Activated naive CD4-positive, alpha-beta T cell treated with anti-CD3 and anti-CD28 coated beads, Interleukin-2, amount 50 U/mL, for 24 hours (primary cell): ENCODE measurements around the gene FMNL2.
"Not testable (repeated sequence)": the region's sequence is repeated elsewhere in the genome, so short reads cannot be mapped to it uniquely, and the experiment has no call there.

Source experiments
- H3K27ac Mint-ChIP-seq: one replicate; pipeline ENCODE4 v1.8.0; 2021; ENCODE audit warnings: mild to moderate bottlenecking, mixed read lengths
- H3K27me3 Mint-ChIP-seq: one replicate; pipeline ENCODE4 v1.8.0; 2021; ENCODE audit warnings: mixed read lengths
- H3K36me3 Mint-ChIP-seq: one replicate; pipeline ENCODE4 v1.8.0; 2021; ENCODE audit warnings: mixed read lengths
- H3K4me1 Mint-ChIP-seq: one replicate; pipeline ENCODE4 v1.8.0; 2021; ENCODE audit warnings: mixed read lengths
- H3K4me3 Mint-ChIP-seq: one replicate; pipeline ENCODE4 v1.8.0; 2021; ENCODE audit warnings: mild to moderate bottlenecking, mixed read lengths
- H3K9me3 Mint-ChIP-seq: one replicate; pipeline ENCODE4 v1.8.0; 2021; ENCODE audit warnings: mixed read lengths

Gene FMNL2

DNA sequence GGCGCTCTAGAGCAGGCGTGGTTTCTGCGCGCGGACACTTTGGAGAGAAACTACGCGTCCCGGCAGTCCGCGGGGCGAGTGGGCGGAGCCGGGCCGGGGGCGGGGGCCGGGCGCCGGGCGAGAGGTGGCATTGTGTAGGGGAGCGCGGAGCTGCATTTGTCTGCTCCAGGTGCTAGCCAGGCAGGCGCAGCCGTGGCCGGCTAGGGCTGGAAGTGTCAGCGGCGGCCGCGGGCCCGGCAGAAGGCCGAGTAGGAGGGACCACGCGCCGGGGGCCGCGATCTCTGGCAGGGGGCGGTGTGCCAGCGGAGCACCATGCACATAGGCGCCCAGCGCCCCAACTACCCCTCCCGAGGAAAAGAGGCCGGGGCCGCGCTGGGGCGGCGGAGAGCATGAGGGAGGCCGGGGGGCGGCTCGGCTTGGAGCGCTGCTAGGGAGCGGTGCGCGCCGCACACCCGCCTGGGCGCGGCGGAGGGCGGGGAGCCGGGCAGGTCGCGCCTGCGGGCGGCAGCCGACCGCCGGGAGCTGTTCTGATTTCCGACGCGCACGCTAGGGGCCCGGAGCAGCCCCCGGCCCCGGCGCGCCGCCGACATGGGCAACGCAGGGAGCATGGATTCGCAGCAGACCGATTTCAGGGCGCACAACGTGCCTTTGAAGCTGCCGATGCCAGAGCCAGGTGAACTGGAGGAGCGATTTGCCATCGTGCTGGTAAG is at the start of gene FMNL2:
Gene FMNL2 (plus strand): TSS at position 159 of the 710 bp plus-strand sequence.
- no peaks in the 10 kb centered on the region for H3K9me3 Mint-ChIP-seq
- H3K27ac Mint-ChIP-seq: no peak within 1 kb of the TSS
- peaks cover 42% of the 10 kb centered on the region for H3K27me3 Mint-ChIP-seq
- H3K36me3 Mint-ChIP-seq: no peaks in the 10 kb centered on the region
- peaks cover 15% of the 10 kb centered on the region for H3K4me1 Mint-ChIP-seq
- H3K4me3 Mint-ChIP-seq: peak within 1 kb of the TSS; percentile 85

GRCh38 chr2:152292991-152293390 is 42.0 kb upstream of the FMNL2 start:
- H3K4me3 Mint-ChIP-seq: no peak overlapping the region
- H3K27me3 Mint-ChIP-seq: peaks cover 3% of the 10 kb centered on the region
- no peaks in the 10 kb centered on the region for H3K36me3 Mint-ChIP-seq
- H3K4me1 Mint-ChIP-seq: no peaks in the 10 kb centered on the region
- H3K9me3 Mint-ChIP-seq: no peaks in the 10 kb centered on the region
- no peak overlapping the region for H3K27ac Mint-ChIP-seq

DNA sequence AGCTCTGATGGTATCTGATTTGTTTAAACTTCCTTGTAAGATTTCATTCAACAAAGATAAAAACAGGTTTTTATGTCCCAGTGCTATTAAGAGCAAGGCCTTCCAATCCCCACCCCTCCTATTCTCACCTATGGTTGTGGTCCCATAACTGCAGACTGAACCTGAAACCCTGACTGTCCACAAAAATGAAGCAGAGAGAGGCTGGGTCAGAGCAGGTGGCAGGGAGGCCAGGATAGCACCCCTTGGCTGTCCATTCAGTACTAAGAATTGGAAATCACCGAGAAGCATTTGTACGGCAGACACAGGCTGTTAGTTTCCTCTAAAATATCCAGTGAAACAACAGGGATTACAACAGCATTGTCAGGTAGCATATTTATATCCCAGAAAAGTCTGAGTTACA is 37.3 kb upstream of the FMNL2 start:
- no peak overlapping the region for H3K4me3 Mint-ChIP-seq
- H3K9me3 Mint-ChIP-seq: no peaks in the 10 kb centered on the region
- H3K27me3 Mint-ChIP-seq: peaks cover 11% of the 10 kb centered on the region
- no peak overlapping the region for H3K27ac Mint-ChIP-seq
- H3K36me3 Mint-ChIP-seq: no peaks in the 10 kb centered on the region
- no peaks in the 10 kb centered on the region for H3K4me1 Mint-ChIP-seq

- H3K36me3 Mint-ChIP-seq: no peaks in the 10 kb centered on the region
- H3K27ac Mint-ChIP-seq: no peak overlapping the region
- no peak overlapping the region for H3K4me3 Mint-ChIP-seq
- no peaks in the 10 kb centered on the region for H3K9me3 Mint-ChIP-seq
- peaks cover 15% of the 10 kb centered on the region for H3K27me3 Mint-ChIP-seq
- H3K4me1 Mint-ChIP-seq: no peaks in the 10 kb centered on the region
These were observed 36.2 kb upstream of the FMNL2 start for GRCh38 chr2:152298754-152299153.

DNA sequence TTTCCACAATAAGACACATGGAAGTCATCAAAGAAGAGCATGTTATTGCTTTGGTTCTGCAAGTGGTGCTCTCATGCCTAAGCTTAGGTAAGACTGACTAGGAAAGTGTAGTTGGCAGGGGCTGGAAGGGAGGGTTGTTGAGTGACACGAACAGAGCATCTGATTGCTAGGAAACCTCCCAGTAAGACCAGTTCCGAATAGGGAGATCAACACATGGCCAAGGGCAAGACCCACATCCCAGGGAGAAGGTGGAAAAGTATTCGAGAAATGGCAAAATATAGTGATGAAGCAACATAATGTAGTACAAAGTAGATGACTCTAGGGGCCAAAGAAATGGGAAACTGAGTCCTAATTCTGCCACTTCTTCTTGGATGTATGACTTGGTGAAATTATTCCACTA is 33.8 kb upstream of the FMNL2 start:
- Mint-ChIP-seq H3K36me3 (no peaks in the 10 kb centered on the region), H3K4me1 (no peaks in the 10 kb centered on the region), H3K27ac (no peak overlapping the region), H3K4me3 (no peak overlapping the region), H3K9me3 (no peaks in the 10 kb centered on the region), H3K27me3 (peaks cover 14% of the 10 kb centered on the region)

DNA sequence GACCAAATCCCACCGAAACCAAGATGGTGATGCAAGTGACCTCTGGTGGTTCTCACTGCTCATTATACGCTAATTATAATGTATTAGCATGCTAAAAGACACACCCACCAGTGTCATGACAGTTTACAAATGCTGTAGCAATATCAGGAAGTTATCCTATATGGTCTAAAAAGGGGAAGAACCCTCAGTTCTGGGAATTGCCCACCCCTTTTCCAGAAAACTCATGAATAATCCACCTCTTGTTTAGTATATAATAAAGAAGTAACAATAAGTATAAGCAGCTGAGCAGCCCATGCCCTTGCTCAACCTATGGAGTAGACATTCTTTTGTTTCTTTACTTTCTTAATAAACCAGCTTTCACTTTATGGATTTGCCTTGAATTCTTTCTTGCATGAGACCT is 31.0 kb upstream of the FMNL2 start:
- H3K36me3 Mint-ChIP-seq: no peaks in the 10 kb centered on the region
- no peaks in the 10 kb centered on the region for H3K9me3 Mint-ChIP-seq
- H3K27ac Mint-ChIP-seq: no peak overlapping the region
- H3K4me1 Mint-ChIP-seq: no peaks in the 10 kb centered on the region
- H3K27me3 Mint-ChIP-seq: peaks cover 12% of the 10 kb centered on the region
- H3K4me3 Mint-ChIP-seq: no peak overlapping the region

DNA sequence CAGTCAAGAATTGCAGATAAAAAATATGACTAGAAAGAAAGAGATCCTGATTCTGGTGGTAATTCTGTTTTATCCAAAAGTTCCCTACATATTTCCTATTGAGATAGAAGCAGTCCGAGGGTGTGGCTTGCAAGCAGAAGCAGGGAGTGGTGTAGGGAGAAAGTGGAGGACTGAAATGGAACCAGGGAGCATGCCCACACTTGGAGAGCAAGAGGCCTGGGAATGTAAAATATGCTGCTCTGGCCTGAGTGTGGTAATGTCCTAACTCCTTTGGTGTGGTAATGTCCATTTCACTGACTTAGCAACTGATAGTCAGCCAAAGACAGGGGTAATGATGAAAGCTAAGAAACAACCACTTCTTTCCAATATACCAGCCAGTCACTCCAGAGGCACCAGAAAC is 30.1 kb upstream of the FMNL2 start:
- Mint-ChIP-seq H3K27me3 (peaks cover 12% of the 10 kb centered on the region), H3K4me3 (no peak overlapping the region), H3K27ac (no peak overlapping the region)

GRCh38 chr2:152307863-152308262 is 27.1 kb upstream of the FMNL2 start:
- Mint-ChIP-seq H3K4me3 (no peak overlapping the region), H3K9me3 (no peaks in the 10 kb centered on the region), H3K36me3 (no peaks in the 10 kb centered on the region), H3K27me3 (peaks cover 6% of the 10 kb centered on the region), H3K27ac (no peak overlapping the region), H3K4me1 (no peaks in the 10 kb centered on the region)

More for the DNA sequence above, 30.1 kb upstream of the FMNL2 start:
- H3K36me3 Mint-ChIP-seq: no peaks in the 10 kb centered on the region
- no peaks in the 10 kb centered on the region for H3K9me3 Mint-ChIP-seq
- no peaks in the 10 kb centered on the region for H3K4me1 Mint-ChIP-seq

DNA sequence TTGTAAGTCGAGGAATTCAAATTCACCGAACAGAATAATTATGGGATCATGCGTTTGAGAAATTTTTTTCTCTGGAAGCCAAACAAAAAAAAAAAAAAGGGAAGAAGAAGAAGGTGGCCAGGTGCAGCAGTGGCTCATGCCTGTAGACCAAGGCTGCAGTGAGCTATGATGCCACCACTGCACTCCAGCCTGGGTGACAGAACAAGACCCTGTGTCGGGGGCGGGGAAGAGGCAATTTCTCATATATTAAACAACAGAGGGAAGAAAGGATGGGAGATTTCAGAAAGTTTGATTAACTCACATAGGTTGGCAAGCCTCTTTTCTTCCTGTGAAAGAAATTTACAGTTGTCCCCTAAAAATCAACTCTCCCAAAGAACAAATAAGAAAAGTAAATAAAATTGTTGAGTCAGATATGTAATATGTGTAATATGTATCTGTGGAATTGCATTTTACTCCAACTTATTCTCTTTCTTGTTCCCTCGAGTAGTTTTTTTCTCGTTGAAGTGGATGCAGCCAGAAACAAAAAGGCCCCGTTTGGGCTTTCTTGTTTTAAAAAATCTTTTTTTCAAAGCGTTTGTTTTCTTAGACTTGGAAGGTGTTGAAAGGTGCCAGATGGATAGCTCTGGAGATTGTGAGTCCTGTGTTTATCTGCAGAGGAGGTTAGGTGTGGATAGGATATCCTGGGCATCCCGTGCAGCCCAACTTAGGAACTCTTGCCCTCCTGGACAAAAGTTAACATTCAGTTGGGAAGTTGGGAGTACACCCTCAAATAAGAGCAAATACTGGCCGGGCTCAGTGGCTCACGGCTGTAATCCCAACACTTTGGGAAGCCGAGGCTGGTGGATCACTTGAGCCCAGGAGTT is 25.4 kb upstream of the FMNL2 start:
- no peak overlapping the region for H3K4me3 Mint-ChIP-seq
- no peaks in the 10 kb centered on the region for H3K4me1 Mint-ChIP-seq
- H3K9me3 Mint-ChIP-seq: no peaks in the 10 kb centered on the region
- peak overlapping the region; percentile 23 for H3K27ac Mint-ChIP-seq
- no peaks in the 10 kb centered on the region for H3K36me3 Mint-ChIP-seq
- no peaks in the 10 kb centered on the region for H3K27me3 Mint-ChIP-seq

- H3K27ac Mint-ChIP-seq: no peak overlapping the region
- H3K36me3 Mint-ChIP-seq: no peaks in the 10 kb centered on the region
- no peaks in the 10 kb centered on the region for H3K4me1 Mint-ChIP-seq
- no peaks in the 10 kb centered on the region for H3K9me3 Mint-ChIP-seq
- peaks cover 10% of the 10 kb centered on the region for H3K27me3 Mint-ChIP-seq
- no peak overlapping the region for H3K4me3 Mint-ChIP-seq
These were observed 15.0 kb upstream of the FMNL2 start for GRCh38 chr2:152319822-152320570.

DNA sequence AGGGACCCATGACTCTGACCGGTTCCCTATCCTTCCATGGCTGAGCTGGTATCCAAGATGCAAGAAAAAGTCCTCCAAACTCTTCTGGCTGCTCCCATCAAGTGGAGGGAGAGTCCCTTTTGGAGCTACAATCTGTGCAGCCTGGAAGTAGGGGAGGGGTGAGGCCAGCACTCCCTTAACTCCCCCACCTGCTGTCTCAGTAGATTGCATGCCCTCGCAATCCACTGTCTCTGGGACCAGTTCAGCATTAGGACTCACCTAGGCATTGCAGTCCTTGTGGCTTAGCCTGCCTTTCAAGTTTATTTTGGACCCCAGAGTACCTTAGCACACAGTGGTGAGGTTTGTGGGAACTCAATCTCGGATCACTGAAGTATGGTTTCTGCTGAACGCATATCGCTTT is 14.2 kb upstream of the FMNL2 start:
- H3K9me3 Mint-ChIP-seq: no peaks in the 10 kb centered on the region
- no peaks in the 10 kb centered on the region for H3K4me1 Mint-ChIP-seq
- H3K4me3 Mint-ChIP-seq: no peak overlapping the region
- peaks cover 10% of the 10 kb centered on the region for H3K27me3 Mint-ChIP-seq
- H3K27ac Mint-ChIP-seq: no peak overlapping the region
- no peaks in the 10 kb centered on the region for H3K36me3 Mint-ChIP-seq

GRCh38 chr2:152322222-152322621 is 12.8 kb upstream of the FMNL2 start:
- Mint-ChIP-seq H3K9me3 (no peaks in the 10 kb centered on the region), H3K36me3 (no peaks in the 10 kb centered on the region)

DNA sequence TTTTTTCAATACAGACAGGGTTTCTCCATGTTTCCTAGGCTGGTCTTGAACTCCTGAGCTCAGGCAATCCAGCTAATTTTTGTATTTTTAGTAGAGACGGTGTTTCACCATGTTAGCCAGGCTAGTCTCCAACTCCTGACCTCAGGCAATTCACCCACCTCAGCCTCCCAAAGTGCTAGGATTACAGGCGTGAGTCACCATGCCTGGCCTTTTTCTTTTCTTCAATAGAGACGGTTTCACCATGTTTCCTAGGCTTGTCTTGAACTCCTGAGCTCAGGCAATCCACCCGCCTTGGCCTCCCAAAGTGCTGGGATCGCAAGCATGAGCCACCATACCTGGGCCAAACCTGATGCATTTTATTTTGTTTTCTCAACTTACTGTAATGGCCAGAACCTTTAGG is 9.8 kb upstream of the FMNL2 start:
- not testable (repeated sequence) for H3K4me3 Mint-ChIP-seq, H3K9me3 Mint-ChIP-seq, H3K36me3 Mint-ChIP-seq, H3K4me1 Mint-ChIP-seq, H3K27ac Mint-ChIP-seq
- peaks cover 10% of the 10 kb centered on the region for H3K27me3 Mint-ChIP-seq

More at GRCh38 chr2:152322222-152322621, 12.8 kb upstream of the FMNL2 start:
- peaks cover 9% of the 10 kb centered on the region for H3K27me3 Mint-ChIP-seq
- H3K27ac Mint-ChIP-seq: no peak overlapping the region
- no peak overlapping the region for H3K4me3 Mint-ChIP-seq
- no peaks in the 10 kb centered on the region for H3K4me1 Mint-ChIP-seq

DNA sequence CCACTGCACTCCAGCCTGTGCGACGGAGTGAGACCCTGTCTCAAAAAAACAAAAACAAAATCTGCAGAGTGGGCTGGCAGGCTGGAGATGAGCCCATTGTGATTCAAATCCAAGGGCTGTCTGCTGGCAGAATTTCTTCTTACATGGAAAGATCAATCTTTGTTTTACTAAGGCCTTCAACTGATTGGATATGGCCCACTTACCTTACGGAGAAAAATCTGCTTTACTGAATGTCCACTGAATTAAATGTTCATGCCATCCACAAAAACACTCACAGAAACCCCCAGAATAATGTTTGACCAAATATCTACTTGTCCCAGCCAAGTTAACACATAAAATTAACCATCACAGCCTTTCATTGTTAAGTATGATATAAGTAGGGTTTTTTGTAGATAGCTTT is 8.3 kb upstream of the FMNL2 start:
- H3K4me3 Mint-ChIP-seq: no peak overlapping the region
- no peaks in the 10 kb centered on the region for H3K4me1 Mint-ChIP-seq
- H3K27ac Mint-ChIP-seq: no peak overlapping the region
- no peaks in the 10 kb centered on the region for H3K9me3 Mint-ChIP-seq
- H3K36me3 Mint-ChIP-seq: no peaks in the 10 kb centered on the region
- peaks cover 12% of the 10 kb centered on the region for H3K27me3 Mint-ChIP-seq

DNA sequence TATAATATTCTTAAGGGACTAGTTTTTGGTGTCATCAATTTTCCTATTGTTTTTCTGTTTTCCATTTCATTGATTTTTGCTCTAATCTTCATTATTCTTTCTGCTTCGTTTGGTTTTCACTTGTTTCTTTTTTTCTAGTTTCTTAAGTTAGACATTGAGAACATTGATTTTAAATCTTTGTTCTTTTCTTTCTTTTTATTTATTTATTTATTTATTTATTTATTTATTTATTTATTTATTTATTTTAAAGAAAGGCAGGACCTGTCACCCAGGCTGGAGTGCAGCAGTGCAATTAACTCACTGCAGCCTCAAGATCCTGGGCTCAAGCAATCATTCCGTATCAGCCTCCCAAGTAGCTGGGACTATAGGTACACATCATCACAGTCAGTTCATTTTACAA is 7.0 kb upstream of the FMNL2 start:
- H3K4me3 Mint-ChIP-seq: no peak overlapping the region
- H3K27ac Mint-ChIP-seq: no peak overlapping the region
- H3K27me3 Mint-ChIP-seq: peaks cover 18% of the 10 kb centered on the region
- H3K36me3 Mint-ChIP-seq: no peaks in the 10 kb centered on the region
- H3K9me3 Mint-ChIP-seq: no peaks in the 10 kb centered on the region
- H3K4me1 Mint-ChIP-seq: no peaks in the 10 kb centered on the region
